ENCODE measurements around the gene SORL1. TPM values are rescaled to one million over a fixed set of nuclear protein-coding genes. Genes with fewer than 3 reads are reported as not detected.
A peak's percentile ranks its signal among the peaks of the same experiment; 100 is the strongest.

SORL1 gene
- total RNA-seq, 1 donor from 2014 or later, result 76.3 TPM

- peak; percentile 47 for DNase-seq
Measured at GRCh38 chr11:121426476-121427399, 25.4 kb upstream of the SORL1 start.

- DNase-seq, result no peak
Measured at GRCh38 chr11:121427400-121427744, 24.7 kb upstream of the SORL1 start.

GRCh38 chr11:121429556-121429955 is 22.6 kb upstream of the SORL1 start:
- no peak for DNase-seq

GRCh38 chr11:121431820-121432526 is 20.1 kb upstream of the SORL1 start:
- DNase-seq, result no peak

- DNase-seq, result peak; percentile 38
Measured at GRCh38 chr11:121435132-121435531, 17.0 kb upstream of the SORL1 start.

GRCh38 chr11:121435551-121436511 is 16.3 kb upstream of the SORL1 start:
- DNase-seq, result no peak

GRCh38 chr11:121437018-121437685 is 15.0 kb upstream of the SORL1 start:
- DNase-seq, result no peak

- DNase-seq, result no peak
Measured at GRCh38 chr11:121437686-121438078, 14.4 kb upstream of the SORL1 start.

GRCh38 chr11:121439337-121439736 is 12.8 kb upstream of the SORL1 start:
- no peak for DNase-seq

GRCh38 chr11:121439759-121440158 is 12.4 kb upstream of the SORL1 start:
- no peak for DNase-seq

GRCh38 chr11:121441521-121441920 is 10.6 kb upstream of the SORL1 start:
- DNase-seq, result no peak

- no peak for DNase-seq
Measured at GRCh38 chr11:121443688-121444275, 8.3 kb upstream of the SORL1 start.

- no peak for DNase-seq
Measured at GRCh38 chr11:121444526-121444925, 7.6 kb upstream of the SORL1 start.

- no peak for DNase-seq
Measured at GRCh38 chr11:121445071-121445768, 6.9 kb upstream of the SORL1 start.

- DNase-seq, result no peak
Measured at GRCh38 chr11:121446752-121447156, 5.4 kb upstream of the SORL1 start.

- DNase-seq, result no peak
Measured at GRCh38 chr11:121448011-121448410, 4.1 kb upstream of the SORL1 start.

GRCh38 chr11:121448431-121448941 is 3.6 kb upstream of the SORL1 start:
- DNase-seq, result no peak

- no peak for DNase-seq
Measured at GRCh38 chr11:121449123-121449522, 3.0 kb upstream of the SORL1 start.

- DNase-seq, result no peak
Measured at GRCh38 chr11:121449626-121450025, 2.5 kb upstream of the SORL1 start.

GRCh38 chr11:121450401-121450800 is 1.7 kb upstream of the SORL1 start:
- no peak for DNase-seq

Measured in occipital lobe (tissue), 2 donors.